Smooth muscle cell (in vitro differentiated cells): ENCODE results near the gene KIF6. TPM values are rescaled to one million over a fixed set of nuclear protein-coding genes. Genes with fewer than 3 reads are reported as not detected.

Experiments
- DNase-seq: peaks from one replicate; lab custom pipeline; 2025; ENCODE audit not compliant: unreplicated experiment; lab: John Stamatoyannopoulos, UW
- H2AFZ ChIP-seq: fragments of 200-600 bp; sonication (generic); 2 replicates; pipeline ENCODE4 v1.6.0; 2016; ENCODE audit warnings: antibody characterized with exemption, low read depth, mild to moderate bottlenecking
- H3F3A ChIP-seq: fragments of 200-600 bp; sonication (generic); 2 replicates; pipeline ENCODE4 v1.6.0; 2017; ENCODE audit warnings: antibody characterized with exemption, low read depth
- H3K27ac ChIP-seq: fragments of 200-600 bp; sonication (generic); 2 replicates; pipeline ENCODE4 v1.5.1; 2016; ENCODE audit warnings: low read depth, mild to moderate bottlenecking
- H3K27me3 ChIP-seq: fragments of 200-600 bp; sonication (generic); 2 replicates; pipeline ENCODE4 v1.6.1; 2016; ENCODE audit warnings: low read depth, mild to moderate bottlenecking
- H3K36me3 ChIP-seq: fragments of 200-600 bp; sonication (generic); 2 replicates; pipeline ENCODE4 v1.5.1; 2016; ENCODE audit warnings: low read depth
- H3K4me1 ChIP-seq: fragments of 200-600 bp; sonication (generic); 2 replicates; pipeline ENCODE4 v1.5.1; 2016; ENCODE audit warnings: low read depth
- H3K4me2 ChIP-seq: fragments of 200-600 bp; sonication (generic); 2 replicates; pipeline ENCODE4 v1.6.0; 2016; ENCODE audit warnings: mild to moderate bottlenecking
- H3K4me3 ChIP-seq: fragments of 200-600 bp; sonication (generic); 2 replicates; pipeline ENCODE4 v1.5.1; 2016; ENCODE audit warnings: mild to moderate bottlenecking
- H3K79me2 ChIP-seq: fragments of 200-600 bp; sonication (generic); 2 replicates; pipeline ENCODE4 v1.6.0; 2016; ENCODE audit warnings: low read depth, mild to moderate bottlenecking
- H3K9ac ChIP-seq: fragments of 200-600 bp; sonication (generic); 2 replicates; pipeline ENCODE4 v1.6.0; 2016; ENCODE audit warnings: low read depth
- H3K9me3 ChIP-seq: fragments of 200-600 bp; sonication (generic); replicated peaks from 2 replicates; pipeline ENCODE4 v1.5.1; 2016; ENCODE audit warnings: low read depth
- H4K20me1 ChIP-seq: fragments of 200-600 bp; sonication (generic); 2 replicates; pipeline ENCODE4 v1.6.0; 2016; ENCODE audit warnings: low read depth
- WGBS: methylation state at CpG from one replicate; pipeline ENCODE4 v1.1.7; 2016; ENCODE audit warnings: low lambda C conversion rate; 5-methylcytosine and 5-hydroxymethylcytosine counted together
- polyA plus RNA-seq: library from polyadenylated mRNA; unstranded; fragments of >200 nt; fragmentation: Nextera tagmentation; extraction: Ambion mirVana; gene quantifications from 2 replicates; pipeline ENCODE4 v1.2.1, GENCODE V29; 2016
- total RNA-seq: library from RNA; depleted of rRNA; stranded (reverse); fragments of >200 nt; gene quantifications from 2 replicates; pipeline ENCODE4 v1.2.3, GENCODE V29; 2014
- TF ChIP-seq, protein P1 (sequence below): fragments of 200-600 bp; sonication (generic); IDR thresholded peaks from 2 replicates; pipeline ENCODE4 v1.5.1; 2017; ENCODE audit warnings: borderline replicate concordance, mild to moderate bottlenecking, antibody characterized with exemption; ENCODE audit not compliant: insufficient read depth, poor library complexity, severe bottlenecking

Gene KIF6
- total and polyA plus RNA-seq, 2 experiments from 2014 or later, result 1.1 to 1.5 TPM

DNA sequence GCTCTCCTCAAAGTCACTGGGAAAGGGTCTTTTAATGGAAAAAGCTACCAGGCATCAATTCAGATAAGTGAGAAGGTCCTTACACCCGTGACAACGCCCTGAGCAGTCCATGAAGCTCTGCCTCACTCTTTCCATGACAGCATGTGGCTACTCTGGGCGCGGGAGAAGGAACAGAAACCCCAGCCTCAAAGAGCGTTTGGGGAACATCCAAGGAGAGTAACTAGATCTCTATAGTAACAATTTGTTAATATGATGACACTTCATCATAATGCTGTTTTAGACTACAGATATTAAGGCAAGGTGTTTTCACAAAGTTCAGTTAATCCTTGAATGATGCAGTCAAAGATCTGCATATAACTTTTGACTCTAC is 55.2 kb downstream of the KIF6 start:
- H3K4me2 ChIP-seq, result no peak overlapping the region
- no peak overlapping the region for H3K4me3 ChIP-seq
- DNase-seq, result no peak
- no peaks in the 10 kb centered on the region for H3K79me2 ChIP-seq
- peak overlapping the region; percentile 8 for H2AFZ ChIP-seq
- H4K20me1 ChIP-seq, result no peaks in the 10 kb centered on the region
- no peaks in the 10 kb centered on the region for H3K27me3 ChIP-seq
- WGBS, result 87% methylated on average over 5 of the region's 5 CpGs
- H3F3A ChIP-seq, result peaks cover 5% of the 10 kb centered on the region
- peak overlapping the region; percentile 13 for H3K27ac ChIP-seq
- peaks cover 11% of the 10 kb centered on the region for H3K4me1 ChIP-seq
- no peaks in the 10 kb centered on the region for H3K9me3 ChIP-seq
- TF ChIP-seq, protein P1, sequence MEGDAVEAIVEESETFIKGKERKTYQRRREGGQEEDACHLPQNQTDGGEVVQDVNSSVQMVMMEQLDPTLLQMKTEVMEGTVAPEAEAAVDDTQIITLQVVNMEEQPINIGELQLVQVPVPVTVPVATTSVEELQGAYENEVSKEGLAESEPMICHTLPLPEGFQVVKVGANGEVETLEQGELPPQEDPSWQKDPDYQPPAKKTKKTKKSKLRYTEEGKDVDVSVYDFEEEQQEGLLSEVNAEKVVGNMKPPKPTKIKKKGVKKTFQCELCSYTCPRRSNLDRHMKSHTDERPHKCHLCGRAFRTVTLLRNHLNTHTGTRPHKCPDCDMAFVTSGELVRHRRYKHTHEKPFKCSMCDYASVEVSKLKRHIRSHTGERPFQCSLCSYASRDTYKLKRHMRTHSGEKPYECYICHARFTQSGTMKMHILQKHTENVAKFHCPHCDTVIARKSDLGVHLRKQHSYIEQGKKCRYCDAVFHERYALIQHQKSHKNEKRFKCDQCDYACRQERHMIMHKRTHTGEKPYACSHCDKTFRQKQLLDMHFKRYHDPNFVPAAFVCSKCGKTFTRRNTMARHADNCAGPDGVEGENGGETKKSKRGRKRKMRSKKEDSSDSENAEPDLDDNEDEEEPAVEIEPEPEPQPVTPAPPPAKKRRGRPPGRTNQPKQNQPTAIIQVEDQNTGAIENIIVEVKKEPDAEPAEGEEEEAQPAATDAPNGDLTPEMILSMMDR, result no peak
- H3K9ac ChIP-seq, result no peak overlapping the region
- no peaks in the 10 kb centered on the region for H3K36me3 ChIP-seq

DNA sequence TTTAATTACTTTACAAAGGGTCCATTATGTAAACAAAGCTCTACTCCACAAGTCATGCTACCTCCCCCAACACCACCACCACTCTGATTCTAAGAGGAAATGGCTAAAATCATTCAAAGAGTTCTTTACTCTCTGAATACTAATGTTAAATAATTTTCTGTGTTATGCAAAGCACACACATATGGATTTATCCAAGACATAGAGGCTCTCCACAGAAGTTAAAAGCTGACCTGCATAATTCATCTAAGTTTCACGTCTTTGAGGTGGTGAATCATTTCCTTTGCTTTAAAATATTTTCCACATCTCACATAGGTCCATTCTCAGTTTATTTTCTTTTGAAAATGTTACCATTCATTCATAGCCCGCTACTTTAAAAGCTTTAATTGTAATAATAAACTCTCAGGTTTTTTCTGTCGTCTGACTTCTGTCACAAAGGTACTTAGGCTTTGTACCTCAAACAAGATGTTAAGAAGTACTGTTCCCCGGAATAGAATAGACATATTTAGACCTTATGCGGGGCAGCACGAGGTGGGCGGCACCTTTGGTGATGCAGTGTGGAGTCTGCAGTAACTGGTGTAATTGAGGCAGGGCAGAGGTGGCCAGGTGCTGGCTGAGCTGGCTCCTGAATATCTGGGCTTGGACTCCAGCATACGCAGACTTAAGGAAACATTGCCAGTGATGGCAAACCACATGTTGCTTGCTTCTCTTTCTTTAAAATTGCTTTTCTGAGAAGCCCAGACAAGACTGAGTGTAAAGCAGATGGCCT is 55.8 kb downstream of the KIF6 start:
- no peaks in the 10 kb centered on the region for H3K9me3 ChIP-seq
- H4K20me1 ChIP-seq, result no peaks in the 10 kb centered on the region
- 52% methylated on average over 8 of the region's 8 CpGs for WGBS
- H3F3A ChIP-seq, result peaks cover 5% of the 10 kb centered on the region
- H3K4me3 ChIP-seq, result no peak overlapping the region
- H3K27me3 ChIP-seq, result no peaks in the 10 kb centered on the region
- peak overlapping the region; percentile 13 for H3K27ac ChIP-seq
- H3K4me1 ChIP-seq, result peaks cover 11% of the 10 kb centered on the region
- H3K79me2 ChIP-seq, result no peaks in the 10 kb centered on the region
- peak overlapping the region; percentile 11 for H3K4me2 ChIP-seq
- TF ChIP-seq, protein P1, result no peak
- no peak for DNase-seq
- no peak overlapping the region for H3K9ac ChIP-seq
- H3K36me3 ChIP-seq, result no peaks in the 10 kb centered on the region
- peak overlapping the region; percentile 8 for H2AFZ ChIP-seq

DNA sequence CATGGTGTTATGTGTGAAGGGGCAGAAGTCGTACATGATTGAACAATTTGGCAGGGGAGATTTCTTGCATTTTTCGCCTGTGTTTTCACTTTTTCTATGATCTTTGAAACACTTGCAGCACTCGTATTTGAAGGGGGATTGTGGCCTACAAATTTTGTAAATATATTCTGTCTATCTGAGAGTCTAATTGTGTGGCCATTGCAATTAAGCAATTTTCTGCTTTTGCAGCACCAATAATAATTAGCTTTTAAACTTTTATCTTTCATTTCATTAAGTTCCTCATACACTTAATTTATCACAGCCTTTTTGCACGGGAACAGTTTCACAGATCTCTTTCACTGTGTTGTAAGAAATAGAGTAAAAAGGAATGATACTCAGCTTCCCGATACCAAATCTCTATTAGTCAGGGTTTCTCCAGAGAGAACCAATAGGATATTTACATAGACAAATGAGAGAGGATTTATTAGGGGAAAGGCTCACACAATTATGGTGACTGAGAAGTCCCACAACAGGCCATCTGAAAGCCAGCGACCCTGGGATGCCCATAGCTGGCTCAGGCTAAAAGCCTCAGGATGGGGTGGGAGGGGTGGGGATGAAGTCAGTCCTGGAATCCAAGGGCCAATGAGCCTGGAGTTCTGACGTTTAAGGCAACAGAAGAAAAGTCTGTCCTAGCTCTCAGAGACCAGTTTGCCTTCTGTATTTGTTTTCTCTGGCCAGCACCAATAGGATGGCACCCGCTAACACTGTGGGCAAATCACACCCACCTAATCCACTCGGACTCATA is 58.3 kb downstream of the KIF6 start:
- no peak overlapping the region for H3K4me3 ChIP-seq
- peaks cover 5% of the 10 kb centered on the region for H3F3A ChIP-seq
- H3K27me3 ChIP-seq, result no peaks in the 10 kb centered on the region
- H4K20me1 ChIP-seq, result no peaks in the 10 kb centered on the region
- WGBS, result 74% methylated on average over 9 of the region's 9 CpGs
- H3K4me1 ChIP-seq, result peaks cover 11% of the 10 kb centered on the region
- no peak overlapping the region for H3K4me2 ChIP-seq
- no peaks in the 10 kb centered on the region for H3K36me3 ChIP-seq
- H3K79me2 ChIP-seq, result no peaks in the 10 kb centered on the region
- TF ChIP-seq, protein P1, result no peak
- H3K27ac ChIP-seq, result no peak overlapping the region
- H3K9me3 ChIP-seq, result no peaks in the 10 kb centered on the region
- H2AFZ ChIP-seq, result no peak overlapping the region
- DNase-seq, result no peak
- H3K9ac ChIP-seq, result no peak overlapping the region
